HG03280 (cell line): ENCODE data around the gene SRRT.
"Not testable (repeated sequence)": the region's sequence is repeated elsewhere in the genome, so short reads cannot be mapped to it uniquely, and the experiment has no call there.

ENCODE experiments used
- ATAC-seq: cut with Tn5 transposase; IDR thresholded peaks from one replicate; pipeline ENCODE4 v1.9.1; 2021; ENCODE audit warnings: mild to moderate bottlenecking, moderate library complexity; ENCODE audit not compliant: unreplicated experiment

SRRT gene

DNA sequence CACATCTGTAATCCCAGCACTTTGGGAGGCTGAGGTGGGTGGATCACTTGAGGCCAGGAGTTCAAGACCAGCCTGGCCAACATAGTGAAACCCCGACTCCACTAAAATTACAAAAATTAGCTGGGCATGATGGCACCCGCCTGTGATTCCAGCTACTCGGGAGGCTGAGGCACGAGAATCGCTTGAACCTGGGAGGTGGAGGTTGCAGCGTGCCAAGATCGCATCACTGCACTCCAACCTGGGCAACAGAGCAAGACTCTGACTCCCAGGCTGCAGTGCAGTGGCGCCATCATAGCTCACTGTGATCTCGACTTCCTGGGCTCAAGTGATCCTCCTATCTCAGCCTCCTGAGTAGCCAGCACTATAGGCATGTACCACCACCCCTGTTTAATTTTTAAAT is 20.0 kb upstream of the SRRT start:
- not testable (repeated sequence) for ATAC-seq

GRCh38 chr7:100855515-100855914 is 19.4 kb upstream of the SRRT start:
- ATAC-seq = no peak

GRCh38 chr7:100856871-100857282 is 18.0 kb upstream of the SRRT start:
- ATAC-seq = no peak

GRCh38 chr7:100859856-100860255 is 15.0 kb upstream of the SRRT start:
- ATAC-seq = no peak

DNA sequence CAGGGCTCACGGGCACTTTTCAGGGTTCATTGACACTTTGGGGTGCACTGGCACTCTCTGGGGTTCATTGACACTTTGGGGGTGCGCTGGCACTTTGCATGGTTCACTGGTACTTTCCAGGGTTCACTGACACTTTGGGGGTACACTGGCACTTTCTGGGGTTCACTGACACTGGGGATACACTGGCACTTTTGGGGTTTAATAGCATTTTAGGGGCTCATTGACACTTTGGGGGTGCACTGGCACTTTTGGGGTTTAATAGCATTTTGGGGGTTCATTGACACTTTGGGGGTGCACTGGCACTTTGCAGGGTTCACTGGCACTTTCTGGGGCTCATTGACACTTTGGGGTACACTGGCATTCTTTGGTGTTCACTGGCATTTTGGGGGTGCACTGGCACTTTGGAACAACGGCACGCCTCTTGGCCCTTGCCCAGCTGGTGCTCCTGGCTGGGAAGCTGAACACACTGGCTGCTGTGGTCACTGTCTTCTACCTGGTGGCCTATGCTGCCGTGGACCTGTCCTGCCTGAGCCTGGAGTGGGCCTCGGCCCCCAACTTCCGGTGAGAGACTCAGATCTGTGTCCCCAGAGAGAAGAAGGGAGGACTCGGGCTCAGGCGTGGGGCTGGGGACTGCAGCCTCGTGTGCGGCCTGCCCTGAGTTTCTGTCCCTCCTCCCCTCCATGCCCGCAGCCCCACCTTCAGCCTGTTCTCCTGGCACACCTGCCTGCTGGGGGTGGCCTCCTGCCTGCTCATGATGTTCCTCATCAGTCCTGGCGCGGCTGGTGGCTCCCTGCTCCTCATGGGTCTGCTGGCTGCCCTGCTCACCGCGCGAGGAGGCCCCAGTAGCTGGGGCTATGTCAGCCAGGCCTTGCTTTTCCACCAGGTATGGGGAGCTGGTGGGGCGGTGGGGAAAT is 13.9 kb upstream of the SRRT start:
- ATAC-seq = no peak

DNA sequence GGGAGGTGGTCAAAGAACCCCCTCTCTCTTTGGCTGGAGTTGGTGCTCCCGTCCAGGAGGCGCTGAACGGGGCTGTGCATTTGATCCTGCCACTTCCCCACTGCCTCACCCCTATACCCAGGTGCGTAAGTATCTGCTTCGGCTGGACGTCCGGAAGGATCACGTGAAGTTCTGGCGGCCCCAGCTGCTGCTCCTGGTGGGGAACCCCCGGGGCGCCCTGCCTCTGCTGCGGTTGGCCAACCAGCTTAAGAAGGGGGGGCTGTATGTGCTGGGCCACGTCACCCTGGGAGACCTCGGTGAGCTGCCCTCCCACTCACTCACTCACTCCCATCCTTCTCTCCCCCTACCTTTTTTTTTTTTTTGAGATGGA is 13.3 kb upstream of the SRRT start:
- ATAC-seq = no peak

- ATAC-seq = no peak
Measured at GRCh38 chr7:100863406-100863950, 11.4 kb upstream of the SRRT start.

GRCh38 chr7:100864263-100864845 is 10.5 kb upstream of the SRRT start:
- ATAC-seq = no peak

DNA sequence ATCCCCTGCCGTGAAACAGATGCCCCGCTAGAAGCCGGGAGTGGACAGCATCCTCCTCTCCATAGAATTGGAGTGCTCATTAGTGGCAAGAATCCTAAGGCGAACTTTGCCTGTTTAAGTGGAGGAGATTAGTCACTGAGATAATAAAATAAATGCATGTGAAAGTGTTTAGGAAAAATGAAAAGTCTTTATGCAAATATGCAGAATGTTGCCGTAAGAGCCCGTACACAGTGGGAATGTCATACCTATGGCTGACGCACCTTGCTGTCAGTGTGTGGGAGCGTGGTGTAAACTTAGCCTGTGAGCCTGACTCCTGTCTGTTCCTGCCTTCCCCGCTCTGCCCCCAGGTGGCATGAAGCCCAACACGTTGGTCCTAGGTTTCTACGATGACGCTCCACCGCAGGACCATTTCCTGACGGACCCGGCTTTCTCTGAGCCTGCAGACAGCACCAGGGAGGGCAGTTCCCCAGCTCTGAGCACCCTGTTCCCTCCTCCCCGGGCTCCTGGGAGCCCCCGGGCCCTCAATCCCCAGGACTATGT is 9.5 kb upstream of the SRRT start:
- no peak for ATAC-seq

GRCh38 chr7:100865938-100866728 is 8.8 kb upstream of the SRRT start:
- ATAC-seq = no peak

GRCh38 chr7:100866729-100867039 is 8.2 kb upstream of the SRRT start:
- no peak for ATAC-seq

GRCh38 chr7:100867040-100867775 is 7.7 kb upstream of the SRRT start, which contains the start of gene TRIP6:
TRIP6 (plus strand) TSS chr7:100867387; CDS start chr7:100867498, 111 bp downstream.
- peak; percentile 48 for ATAC-seq

- ATAC-seq = peak; percentile 5
Measured at GRCh38 chr7:100867776-100868485, 7.0 kb upstream of the SRRT start.

- no peak for ATAC-seq
Measured at GRCh38 chr7:100873599-100874299, 1.2 kb upstream of the SRRT start.

DNA sequence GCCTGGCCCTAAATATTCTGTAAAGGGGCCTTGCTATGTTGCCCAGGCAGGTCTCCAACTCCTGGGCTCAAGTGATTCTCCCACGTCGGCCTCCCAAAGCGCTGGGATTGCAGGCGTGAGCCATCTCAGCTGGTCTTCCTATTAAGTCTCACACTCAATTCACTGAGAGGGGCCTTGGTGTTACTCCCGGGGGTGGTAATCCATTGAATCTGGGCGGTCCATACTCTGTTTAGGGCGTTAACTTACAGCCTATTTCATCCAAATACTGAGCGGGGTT is 665 bp upstream of the SRRT start:
- ATAC-seq = no peak

DNA sequence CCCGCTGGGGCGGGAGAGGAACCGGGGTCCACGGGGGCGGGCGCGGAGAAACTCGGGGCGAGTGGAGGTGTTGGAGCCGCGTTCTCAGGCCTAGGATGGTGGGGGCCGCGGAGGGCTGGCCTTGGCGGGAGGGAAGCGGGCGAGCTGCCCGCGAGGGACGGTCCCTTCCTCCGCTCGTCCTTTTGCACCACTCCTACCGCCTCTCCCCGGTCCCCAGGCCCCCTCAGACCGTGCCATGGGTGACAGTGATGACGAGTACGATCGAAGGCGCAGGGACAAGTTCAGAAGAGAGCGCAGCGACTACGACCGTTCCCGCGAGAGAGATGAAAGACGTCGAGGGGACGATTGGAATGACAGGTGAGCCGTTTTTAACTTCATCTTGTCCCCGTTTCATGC is 451 bp downstream of the SRRT start:
- ATAC-seq = peak; percentile 35

GRCh38 chr7:100878013-100878412 is 3.1 kb downstream of the SRRT start:
- no peak for ATAC-seq

DNA sequence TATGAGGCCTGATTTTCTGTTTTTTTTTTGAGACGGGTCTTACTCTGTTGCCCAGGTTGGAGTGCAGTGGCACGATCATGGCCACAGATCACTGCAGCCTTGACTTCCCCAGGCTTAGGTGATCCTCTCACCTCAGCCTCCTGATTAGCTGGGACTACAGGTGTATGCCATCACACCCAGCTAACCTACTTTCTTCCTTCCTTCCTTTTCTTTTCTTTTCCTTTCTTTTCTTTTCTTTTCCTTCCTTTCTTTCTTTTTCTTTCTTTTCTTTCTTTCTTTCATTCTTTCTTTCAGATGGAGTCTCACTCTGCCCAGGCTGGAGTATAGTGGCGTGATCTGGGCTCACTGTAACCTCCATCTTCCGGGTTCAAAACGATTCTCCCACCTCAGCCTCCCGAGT is 3.8 kb downstream of the SRRT start:
- ATAC-seq = no peak

- ATAC-seq = no peak
Measured at GRCh38 chr7:100879685-100880261, 4.9 kb downstream of the SRRT start.
